Hematopoietic multipotent progenitor cell treated with erythropoietin and hydrocortisone succinate and interleukin-3 and kit ligand, for 8 days (in vitro differentiated cells): ENCODE results near the gene GIMAP8.
A peak's percentile ranks its signal among the peaks of the same experiment; 100 is the strongest.

Experiments
- DNase-seq: peaks from one replicate; pipeline ENCODE4 v3.0.0-alpha.2; 2015

Gene GIMAP8

DNA sequence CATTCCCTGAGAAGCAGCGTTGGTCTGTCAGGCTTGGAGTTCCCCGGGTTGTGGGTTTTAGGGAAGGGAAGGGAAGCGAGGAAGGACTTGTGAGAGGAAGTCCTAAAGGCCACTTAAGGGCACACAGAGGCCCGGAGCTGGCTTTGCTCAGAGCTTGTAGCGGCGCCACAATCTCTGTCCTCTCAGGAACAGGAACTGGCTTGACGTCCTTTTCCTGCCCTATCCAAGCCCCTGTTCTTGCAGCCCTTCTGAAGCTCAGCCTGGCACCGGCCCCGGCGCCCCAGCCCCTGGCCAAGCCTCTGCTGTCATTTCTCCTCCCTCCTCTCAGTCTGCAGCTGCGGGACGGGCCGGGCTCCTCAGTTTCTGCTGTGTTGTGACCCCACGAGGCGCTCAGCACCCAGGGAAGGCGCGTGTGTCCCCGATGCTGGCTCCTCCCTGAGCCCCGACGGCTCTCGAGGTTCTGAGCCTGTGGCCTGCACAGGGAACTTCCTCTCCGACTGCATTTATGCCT is at the start of gene GIMAP8:
TSS of gene GIMAP8 (plus strand) at position 140 of the 511 bp plus-strand sequence. CDS start 16,069 bp downstream, outside the sequence.
- DNase-seq: no peak

DNA sequence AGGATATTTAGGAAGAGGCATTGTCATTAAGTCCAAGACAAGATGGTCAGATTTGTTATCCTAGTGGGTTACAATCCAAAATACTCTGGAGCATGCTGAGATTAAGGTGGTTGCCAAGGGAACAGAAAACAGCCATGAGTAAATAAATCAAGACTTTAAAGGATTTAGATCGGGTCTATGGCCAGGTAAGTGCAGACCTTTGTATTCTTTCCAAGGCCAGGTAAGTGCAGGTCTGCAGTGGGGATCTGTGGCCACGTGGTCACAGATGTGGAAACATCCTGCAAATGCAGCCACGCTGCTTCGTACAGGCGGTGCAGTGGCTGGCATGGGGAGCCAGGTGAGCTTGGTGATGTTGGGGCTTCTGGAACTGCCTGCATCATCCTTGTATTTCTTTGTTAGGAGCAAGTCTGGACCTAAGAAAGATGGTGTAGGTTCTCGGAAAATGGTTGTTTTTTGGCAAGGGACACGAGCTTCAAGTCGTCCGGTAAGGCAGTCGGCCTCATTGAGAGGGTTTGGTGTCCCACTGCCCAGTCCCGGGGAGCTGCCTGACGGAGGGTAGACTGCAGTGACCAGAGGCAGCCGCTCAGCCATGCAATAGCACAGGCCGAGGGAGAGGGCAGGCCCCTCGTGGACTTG is 49.5 kb upstream of the GIMAP8 start:
- DNase-seq: no peak

DNA sequence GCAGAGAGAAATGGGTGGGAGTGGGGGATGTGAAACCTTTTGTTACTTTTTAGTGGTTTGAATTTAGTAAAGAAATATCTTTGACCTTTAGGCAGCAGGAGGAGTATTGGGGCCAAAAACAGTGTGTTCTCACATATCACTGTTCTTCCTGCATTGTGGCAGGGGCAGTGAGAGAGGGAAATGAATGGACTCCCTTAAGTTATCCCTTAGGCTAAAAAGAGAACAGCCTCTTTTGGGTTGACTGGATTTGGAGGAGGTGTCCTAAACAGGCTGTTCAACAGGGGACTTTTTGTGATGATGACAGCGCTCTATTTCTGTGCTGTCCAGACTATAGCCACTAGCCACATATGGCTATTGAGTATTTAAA is 49.0 kb upstream of the GIMAP8 start:
- DNase-seq: no peak

DNA sequence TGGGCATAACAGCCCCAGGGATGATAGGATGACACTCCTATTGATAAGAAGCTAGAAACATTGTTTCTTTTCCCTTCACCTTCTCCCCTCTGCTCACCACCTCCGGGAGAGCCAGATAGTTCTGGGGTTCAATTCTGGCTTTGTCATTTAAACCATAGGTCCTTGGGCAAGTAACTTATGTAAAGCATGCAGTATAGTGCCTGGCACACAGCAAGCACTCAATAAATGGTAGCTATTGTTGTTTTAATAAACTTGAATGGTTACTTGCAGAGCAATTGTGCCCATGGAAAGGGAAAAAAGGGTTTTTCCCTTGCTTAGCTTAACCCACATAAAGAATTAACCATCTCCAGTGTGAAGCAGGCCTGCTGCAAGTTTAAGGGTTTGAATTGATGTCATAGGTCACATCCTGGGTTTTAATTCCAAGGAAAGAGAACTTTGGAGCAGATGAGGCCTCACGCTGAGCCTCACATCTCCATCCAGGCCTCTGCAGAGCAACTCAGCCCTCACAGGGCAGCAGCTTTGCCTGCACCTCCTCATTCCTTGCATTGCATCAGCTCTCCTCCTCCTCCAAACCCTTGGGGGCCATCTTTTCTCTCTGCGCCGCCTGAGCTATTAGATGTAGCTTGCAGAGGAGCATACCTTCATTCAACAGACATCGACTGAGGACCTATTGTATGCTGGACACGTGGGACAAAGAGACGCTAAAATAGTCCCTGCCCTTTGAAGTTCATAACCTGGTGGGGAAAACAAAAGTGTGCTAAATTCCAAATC is 48.4 kb upstream of the GIMAP8 start:
- no peak for DNase-seq

DNA sequence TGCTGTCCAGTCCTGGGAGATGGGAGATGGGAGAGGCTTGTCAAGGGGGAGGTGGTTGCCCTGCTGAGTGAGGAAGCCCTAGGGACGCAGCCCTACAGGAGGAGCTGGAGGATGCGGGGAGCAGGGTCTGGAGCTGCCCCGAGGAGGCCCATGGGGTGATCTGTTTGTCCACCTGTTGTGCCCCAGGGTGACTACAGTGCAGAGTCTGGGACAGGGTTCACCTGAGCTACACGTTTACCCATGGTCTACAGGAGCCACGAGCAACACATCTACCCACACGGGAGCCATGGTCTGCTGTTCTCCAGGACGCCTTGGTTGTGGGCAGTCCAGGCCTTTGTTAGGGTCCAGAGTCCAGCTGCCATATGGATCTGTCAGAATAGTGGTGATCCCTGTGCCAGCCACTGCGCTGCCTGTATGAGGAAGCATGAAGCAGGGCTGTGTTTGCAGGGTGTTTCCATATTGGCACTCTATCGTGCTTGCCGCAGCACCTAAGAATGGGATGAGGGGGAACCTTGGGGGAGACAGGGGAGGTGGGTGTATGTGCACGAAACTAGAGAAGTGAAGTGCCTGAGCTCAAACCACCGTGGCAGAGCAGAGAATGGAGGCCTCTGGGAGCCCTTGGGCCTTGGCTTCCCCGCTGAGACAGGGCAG is 47.6 kb upstream of the GIMAP8 start:
- no peak for DNase-seq

DNA sequence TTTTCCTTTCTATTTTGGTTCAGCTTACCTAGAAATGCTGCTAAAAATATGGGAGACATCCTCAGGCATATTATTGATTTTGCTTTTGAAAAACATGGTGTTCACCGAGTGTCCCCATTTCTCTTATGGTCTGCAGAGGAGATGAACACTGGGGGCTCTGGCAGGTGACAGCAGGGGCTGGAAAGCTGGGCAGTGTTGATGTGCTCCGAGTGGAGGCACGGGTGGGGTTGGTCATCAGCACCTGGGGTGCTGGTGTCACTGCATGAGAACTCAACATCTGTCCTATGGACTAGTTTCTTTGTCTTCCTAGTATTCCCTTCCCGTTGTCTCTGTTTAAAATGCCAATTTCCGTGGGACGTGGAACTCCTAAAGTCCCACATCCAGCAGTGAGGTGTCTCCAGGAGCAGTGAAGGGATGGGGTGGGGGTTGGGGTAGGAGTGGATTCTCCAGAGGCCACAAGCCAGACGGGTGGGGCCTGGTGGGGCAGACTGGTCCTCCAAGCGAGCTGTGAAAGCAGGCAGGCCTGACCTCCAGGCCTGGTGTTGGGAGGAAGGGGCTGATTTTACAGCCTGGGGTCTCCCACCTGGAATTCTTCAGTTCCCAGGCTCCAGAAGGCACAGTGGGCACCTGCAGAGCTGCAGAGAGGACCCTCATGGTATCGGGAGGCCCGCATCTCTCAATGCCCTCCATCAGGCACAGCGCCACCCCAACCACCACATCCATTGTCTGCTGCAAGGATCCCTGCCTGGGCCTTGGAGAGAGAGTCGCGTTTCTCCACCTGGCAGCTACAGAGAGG is 46.9 kb upstream of the GIMAP8 start:
- no peak for DNase-seq

DNA sequence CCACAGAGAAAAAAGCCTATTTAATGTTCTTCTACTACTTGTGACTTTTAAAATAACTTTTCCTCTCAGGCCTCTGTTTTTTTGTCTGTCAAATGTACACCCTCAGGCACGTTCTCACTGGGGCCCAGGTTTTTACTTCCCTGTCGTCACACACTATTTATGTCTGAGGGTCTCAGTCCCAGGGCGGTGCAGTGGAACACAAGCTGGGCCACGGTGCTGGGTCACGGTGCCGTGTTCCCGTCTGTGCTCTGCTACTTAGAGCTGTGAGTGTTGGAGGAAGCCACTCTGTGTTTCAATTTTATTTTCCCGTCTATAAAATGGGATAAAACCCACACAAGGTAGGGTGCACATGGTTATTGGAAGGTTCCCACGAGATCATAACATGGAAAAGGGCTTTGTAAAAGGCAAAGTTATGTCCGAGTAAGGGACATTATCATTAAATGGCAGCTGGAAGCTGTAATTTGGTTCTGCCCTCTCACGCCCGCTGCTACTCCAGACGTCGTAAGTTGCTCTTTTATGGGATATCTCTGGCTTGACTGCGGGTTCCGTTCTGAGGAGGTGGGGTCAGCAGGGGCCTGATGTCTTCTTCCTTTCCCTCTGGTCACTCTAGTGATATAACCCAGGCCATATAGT is 46.1 kb upstream of the GIMAP8 start:
- peak; percentile 68 for DNase-seq

DNA sequence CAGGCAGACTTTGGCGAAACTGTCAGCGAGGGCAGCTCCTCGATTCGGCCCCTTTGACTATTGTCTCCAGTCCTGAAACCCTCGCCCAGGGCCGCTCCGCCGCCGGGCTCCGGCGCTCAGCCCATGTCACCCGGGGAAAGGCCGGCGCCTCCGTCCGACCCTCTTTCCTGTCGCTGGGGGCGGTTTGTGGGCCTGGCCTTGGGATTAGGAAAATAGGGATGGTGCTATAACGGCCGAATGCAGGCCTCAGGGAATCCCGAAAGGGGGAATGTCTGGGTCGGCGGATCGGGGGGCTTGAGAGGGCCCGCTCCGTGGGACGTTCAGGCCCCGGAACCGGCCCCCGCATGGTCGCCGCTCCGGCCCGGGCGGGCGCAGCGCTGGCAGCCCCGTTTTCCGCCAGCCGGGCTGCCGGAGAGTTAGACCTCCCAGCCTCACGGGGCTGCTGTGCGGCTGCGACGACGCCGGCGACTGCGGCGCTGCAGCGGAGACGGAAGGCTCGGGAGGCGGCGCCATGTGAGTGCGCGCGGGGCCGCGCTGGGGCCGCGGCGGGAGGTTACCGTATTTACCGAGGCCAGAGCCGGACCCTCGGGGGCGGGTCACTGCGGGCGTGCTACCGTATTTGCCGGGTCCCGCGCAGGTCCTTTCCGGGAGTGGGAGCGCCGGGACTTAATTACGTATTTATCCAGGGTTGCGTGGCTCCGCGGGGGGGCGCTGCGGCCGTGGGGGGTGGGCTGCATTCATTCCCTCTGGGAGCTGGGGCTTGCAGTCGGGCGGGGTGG is 45.4 kb upstream of the GIMAP8 start:
- DNase-seq: peak; percentile 83

DNA sequence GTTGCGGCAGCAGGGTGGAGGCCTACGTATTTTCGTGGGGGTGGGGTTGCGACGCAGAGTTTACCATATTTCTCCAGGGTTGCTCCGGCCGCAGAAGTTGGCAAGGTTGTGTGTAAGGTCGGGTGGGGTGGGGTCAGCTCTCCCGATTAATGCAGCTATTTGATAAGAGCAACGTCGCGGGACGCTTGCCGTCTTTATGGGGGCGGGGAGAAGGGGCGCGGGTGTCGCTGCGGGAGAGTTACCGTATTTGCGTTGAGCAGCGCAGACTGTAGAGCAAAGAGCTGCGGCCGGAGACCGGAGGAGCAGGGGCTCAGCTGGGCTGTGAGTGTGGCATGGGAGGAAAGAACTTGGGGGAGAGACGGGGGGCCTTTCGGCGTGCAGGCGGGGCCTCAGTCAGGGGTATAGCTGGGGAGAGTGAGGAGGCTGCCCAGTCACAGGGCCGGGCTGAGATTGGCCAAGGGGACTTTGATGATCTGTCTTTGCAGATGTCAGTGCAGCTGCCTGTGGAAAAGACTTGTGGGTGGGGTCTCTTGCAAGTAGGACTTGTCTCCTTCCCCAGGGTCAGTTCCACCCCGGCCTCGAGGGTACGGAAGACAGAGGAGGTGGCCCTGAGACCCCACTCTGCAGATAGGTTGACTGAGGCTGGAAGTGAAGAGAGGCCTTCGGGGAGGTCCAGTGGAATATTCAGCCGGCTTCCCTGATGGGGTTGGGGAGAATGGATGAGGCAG is 44.7 kb upstream of the GIMAP8 start:
- peak; percentile 91 for DNase-seq

DNA sequence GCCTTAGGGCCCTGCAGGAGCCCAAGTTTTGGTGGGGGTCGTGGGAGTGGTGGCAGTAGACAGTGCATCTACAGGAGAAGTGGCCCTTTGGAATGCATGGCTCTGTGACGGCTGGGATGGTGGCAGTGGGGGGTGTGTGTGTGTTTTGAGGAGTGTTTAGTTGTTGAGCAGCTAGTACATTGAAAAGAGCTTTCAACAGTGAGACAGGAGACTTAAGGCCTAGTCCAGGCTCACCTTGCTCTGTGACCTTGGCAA is 44.2 kb upstream of the GIMAP8 start:
- DNase-seq: no peak

DNA sequence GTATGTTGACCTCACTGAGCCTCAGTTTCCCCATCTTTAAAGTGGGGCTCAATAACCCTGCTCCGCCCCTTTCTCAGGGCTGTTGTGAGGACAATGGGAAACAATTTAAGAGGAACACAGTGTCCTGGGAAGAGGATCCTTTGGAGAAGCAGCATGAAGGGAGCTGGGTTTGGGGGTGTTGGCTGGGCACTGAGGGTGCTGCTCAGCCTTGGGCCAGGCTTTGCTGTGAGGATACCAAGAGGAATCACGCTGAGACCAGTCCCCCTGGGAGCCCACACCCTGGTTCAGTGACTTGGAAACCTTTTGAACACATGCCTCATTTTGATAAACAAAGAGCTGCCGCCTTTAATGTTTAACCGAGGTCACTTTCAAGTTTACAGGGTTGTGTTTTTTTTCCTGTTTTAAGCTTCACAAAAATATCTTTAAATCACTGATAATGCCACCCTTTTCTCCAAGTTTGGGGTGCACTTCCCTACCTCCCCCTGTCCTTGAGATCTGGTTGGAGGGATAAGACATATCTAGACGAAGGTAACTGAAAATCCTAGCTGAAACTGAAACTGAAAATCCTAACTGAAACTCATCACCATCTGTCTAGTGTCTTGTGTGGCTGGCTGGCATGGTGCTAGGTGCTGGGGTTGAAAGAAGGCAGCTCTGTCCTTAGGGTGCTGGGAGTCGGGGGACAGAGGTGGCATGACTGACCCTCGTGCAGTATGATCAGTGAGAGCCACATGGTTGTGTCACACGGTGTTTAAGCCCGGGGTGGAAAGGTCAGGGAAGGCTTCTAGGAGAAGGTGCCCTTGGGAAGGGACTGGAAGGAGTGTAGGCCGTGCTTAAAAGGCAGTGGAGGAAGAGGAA is 43.6 kb upstream of the GIMAP8 start:
- DNase-seq: peak; percentile 86

DNA sequence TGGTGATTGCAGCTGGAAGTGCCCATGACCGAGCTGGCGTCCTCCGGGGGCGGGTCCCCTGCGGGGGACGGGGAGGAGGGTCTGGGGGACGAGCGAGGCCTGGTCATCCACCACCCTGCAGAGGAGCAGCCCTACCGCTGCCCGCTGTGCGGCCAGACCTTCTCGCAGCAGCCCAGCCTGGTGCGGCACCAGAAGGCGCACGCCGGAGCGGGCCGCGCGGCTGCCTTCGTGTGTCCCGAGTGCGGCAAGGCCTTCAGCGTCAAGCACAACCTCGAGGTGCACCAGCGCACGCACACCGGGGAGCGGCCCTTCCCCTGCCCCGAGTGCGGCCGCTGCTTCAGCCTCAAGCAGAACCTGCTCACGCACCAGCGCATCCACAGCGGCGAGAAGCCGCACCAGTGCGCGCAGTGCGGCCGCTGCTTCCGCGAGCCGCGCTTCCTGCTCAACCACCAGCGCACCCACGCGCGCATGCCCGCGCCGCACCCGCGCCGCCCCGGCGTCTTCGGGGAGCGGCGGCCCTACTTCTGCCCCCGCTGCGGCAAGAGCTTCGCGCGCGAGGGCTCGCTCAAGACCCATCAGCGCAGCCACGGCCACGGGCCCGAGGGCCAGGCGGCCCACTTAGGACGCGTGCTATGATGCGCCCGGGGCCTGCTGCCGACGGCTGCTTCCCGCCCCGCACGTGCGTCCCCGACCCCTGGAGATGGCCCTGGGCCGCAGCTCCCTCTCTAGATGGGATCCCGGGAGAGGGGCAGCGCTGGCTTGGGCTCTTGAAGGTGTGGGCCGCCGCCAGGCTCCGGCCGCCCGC is 42.6 kb upstream of the GIMAP8 start:
- DNase-seq: no peak

DNA sequence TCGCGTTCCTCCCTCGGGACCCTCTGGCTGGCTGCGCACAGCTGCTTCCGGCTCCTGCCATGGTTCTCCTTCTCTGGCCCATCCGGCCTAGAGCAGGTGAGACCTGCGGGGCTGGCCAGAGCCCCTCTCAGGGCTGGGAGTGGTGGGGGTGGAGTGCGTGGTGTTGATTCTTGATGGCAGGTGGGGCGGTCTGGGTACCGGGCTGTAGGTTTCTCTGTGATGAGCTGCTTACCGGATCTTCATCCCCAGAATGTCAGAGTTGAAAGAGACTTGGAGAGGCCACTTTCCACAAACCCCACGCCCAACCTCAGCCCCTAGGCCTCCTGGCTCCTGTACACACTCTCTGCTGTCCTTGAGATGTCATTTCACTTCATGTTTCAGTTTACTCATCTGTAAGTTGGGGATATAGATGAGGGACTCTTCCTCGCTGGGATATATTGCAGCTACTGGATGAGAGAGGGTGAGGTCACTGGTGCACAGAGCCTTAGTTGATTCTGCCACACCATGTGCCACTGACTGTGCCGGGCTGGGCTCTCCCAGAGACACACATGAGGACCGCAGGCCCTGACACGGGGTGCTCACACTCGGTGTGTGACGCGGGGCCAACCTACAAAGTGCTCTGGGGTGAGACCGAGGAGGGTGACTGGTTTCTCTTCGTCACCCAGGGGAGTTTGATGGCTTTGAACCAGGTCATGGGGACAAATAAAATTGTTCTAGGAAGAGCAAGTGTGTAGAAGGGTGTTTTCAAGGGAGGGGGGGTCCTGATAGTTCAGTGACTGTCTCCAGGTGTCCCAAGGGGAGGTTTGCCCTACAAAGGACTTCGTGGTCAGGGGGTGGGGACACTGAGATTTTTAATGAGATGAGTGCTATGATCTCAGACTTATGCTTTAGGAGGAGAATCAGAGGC is 41.8 kb upstream of the GIMAP8 start:
- no peak for DNase-seq

DNA sequence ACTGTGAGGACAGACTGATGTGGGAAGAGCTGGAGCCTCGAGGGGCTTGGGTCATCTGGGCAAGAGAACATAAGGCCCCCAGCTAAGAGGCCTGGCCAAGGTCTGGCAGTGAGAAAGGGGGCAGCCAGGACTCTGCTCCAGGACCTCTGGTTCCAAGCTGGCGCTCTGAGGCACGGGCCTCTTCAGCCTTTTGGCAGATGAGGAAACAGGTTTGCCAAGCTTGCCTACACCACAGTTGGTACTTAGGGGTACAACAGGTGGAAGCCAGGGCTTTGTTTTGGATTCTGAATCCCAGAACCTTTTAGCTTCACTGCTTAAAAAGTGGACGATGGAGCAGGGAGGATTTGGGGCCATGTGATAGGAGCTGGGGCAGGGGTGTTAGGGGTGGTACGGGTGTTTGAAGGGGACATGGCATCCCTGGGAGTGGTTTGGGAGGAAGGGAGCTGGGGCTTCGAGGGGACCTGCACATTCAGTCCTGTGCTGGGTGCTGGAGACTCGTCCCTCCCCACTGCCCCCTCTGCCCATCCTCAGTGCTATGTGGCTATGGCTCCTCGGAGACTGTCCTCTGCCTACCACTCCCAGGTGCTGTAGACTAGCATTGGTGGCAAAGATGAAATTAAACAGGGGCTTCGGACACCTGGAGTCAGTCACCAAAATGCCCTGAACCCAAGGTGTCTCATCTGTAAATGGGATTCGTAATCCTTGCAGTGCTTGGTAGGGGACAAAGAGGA is 41.0 kb upstream of the GIMAP8 start:
- DNase-seq: no peak

DNA sequence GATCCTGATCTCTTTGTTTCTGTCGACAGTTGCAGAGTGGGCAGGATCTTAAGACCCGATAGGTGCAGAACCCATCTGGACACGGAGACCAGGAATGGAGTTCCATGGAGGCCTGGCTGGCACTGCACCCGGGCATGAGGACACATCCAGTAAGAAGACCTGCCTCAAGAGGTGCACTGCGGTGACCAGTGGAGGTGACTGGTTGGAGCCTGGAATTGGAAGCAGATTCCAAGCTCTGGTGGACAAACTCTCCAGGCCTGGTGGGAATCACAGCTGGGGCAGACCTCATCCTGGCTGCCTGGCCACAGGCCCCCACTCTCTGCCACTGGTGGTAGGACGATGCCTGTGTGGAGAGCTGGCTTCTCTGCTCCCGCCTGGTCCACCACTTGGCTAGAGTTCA is 40.3 kb upstream of the GIMAP8 start:
- DNase-seq: no peak

DNA sequence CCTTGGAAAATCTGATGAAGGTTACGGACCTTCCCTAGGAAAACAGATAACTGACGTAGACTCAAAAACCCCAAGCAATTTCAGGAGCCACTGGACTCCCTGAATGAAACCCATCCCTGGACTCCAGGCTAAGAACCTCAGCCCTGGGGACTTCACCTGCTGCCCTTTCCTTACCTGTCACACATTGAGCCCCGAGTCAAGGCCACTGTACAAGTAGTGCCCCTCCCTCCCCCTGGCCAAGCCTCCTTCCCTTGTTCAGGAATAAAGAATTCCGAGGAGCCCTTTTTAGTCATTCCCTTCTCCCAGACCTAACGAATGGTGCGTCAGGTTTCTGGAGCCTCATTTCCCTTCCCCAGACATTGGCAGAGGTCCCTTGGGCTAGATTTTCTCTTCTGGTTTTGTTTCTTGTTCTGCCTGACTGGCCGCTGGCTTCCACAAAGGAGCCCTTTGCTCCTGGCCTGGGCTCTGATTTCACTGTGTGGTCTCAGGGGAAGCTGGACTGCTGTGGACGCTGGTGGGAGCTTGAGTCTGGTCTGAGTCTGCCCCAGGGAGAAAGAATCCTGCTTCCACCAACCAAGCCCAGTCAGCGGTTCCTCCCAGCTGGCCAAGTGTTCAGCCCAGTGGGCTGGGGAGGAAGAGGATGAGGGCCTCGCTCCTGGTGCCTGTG is 39.6 kb upstream of the GIMAP8 start:
- DNase-seq: no peak

DNA sequence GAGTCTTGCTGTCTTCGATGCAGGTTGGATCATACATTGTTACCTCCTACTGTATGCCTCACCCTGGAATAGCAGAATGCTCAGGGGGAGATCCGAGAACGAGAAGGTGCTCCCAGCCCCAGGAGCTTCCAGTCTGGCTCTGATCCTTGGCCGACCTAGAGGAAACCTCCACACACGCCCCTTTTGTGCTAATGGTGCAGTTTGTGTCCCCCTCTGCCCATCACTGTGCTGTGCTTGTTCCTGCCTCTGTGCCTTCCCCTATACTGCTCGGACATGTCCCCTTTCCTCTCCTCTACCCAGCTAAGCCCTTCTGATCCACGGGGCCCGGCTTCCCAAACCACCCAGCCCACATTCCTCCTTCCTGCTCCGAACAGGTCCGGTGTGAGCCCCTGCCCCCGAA is 38.8 kb upstream of the GIMAP8 start:
- no peak for DNase-seq
